H1 (cell line): ENCODE data around the gene GFOD1. TPM values are rescaled to one million over a fixed set of nuclear protein-coding genes. Genes with fewer than 3 reads are reported as not detected.

Source experiments
- ATF3 ChIP-seq: IDR thresholded peaks from 2 replicates; pipeline ENCODE4 v1.6.1; 2011; ENCODE audit warnings: low read depth, mild to moderate bottlenecking, low read length; ENCODE audit not compliant: insufficient read depth
- FOSL1 ChIP-seq: IDR thresholded peaks from 2 replicates; pipeline ENCODE4 v1.6.1; 2011; ENCODE audit warnings: mild to moderate bottlenecking, low read depth, low read length, moderate library complexity; ENCODE audit not compliant: insufficient read depth
- HDAC2 ChIP-seq, 2 experiments: fragments of 300-600 bp in 1 of 2; sonication (generic) in 1 of 2; IDR thresholded peaks; 2 replicates each; pipeline ENCODE4 v1.6.1; 2011 to 2012; ENCODE audit warnings: low read depth in 2 of 2, low read length in 2 of 2, mild to moderate bottlenecking in 2 of 2, moderate library complexity in 2 of 2, borderline replicate concordance in 1 of 2, inconsistent platforms in 1 of 2
- KDM5A ChIP-seq: fragments of 200-600 bp; IDR thresholded peaks from 2 replicates; pipeline ENCODE4 v1.7.1; 2012; ENCODE audit warnings: mild to moderate bottlenecking, low read length, inconsistent platforms, mixed read lengths
- POU5F1 ChIP-seq: IDR thresholded peaks from 2 replicates; pipeline ENCODE4 v1.6.1; 2011; ENCODE audit warnings: low read depth, mild to moderate bottlenecking, low read length, moderate library complexity
- SRF ChIP-seq: IDR thresholded peaks from 2 replicates; pipeline ENCODE4 v1.6.1; 2011; ENCODE audit warnings: mild to moderate bottlenecking, low read depth, low read length, moderate library complexity
- polyA plus RNA-seq, 7 experiments: library from polyadenylated mRNA; depleted of rRNA in 3 of 7; stranded (reverse) in 5 of 7; unstranded in 2 of 7; fragments of >200 nt in 5 of 7; fragments of 200-250 nt in 2 of 7; gene quantifications; 1 replicate in 5 of 7; 2 replicates in 1 of 7; 4 replicates in 1 of 7; pipeline versions ENCODE4 v1.2.1 to v1.2.3, GENCODE V29; 2011 to 2013; ENCODE audit warnings: missing spikeins in 2 of 7, mixed read lengths in 2 of 7
- total RNA-seq: library from RNA; stranded (reverse); fragmentation: NEBNext Ultra II Directional; extraction: Animal tissue kit (Norgen Biotek cat#: 25700); gene quantifications from 2 replicates; pipeline ENCODE4 v1.2.1, GENCODE V29; 2021

Gene GFOD1
- total and polyA plus RNA-seq, 2 of the 8 experiments (the other 6 are each of a cell fraction or from before 2014, with no cell fraction given), result 2.5 to 8.8 TPM

- TF ChIP-seq ATF3, result no peak
- TF ChIP-seq KDM5A, result no peak
- TF ChIP-seq POU5F1, result no peak
- no peak for TF ChIP-seq SRF
- TF ChIP-seq FOSL1, result no peak
- TF ChIP-seq HDAC2 (IDR thresholded peaks at IDR 0.05; ENCODE audit: borderline replicate concordance in 1 of 2, low read depth in 2 of 2, low read length in 2 of 2), result no peak
- TF ChIP-seq, all 59 proteins: peak for 0
Observed at GRCh38 chr6:13445744-13446115, 41.7 kb downstream of the GFOD1 start (continued).
